MG63 (cell line): Measurements from ENCODE around the gene SHISA8. TPM values are rescaled to one million over a fixed set of nuclear protein-coding genes. Genes with fewer than 3 reads are reported as not detected.

ENCODE experiments used
- DNase-seq: peaks from one replicate; pipeline ENCODE4 v3.0.0-alpha.2; 2020
- H3K27me3 ChIP-seq: fragments of 250-450 bp; sonication (Bioruptor Pico); 2 replicates; pipeline ENCODE4 v1.5.1; 2020; ENCODE audit warnings: mild to moderate bottlenecking, moderate library complexity
- H3K36me3 ChIP-seq: fragments of 250-450 bp; sonication (Bioruptor Pico); 2 replicates; pipeline ENCODE4 v1.5.1; 2020; ENCODE audit warnings: mild to moderate bottlenecking, moderate library complexity
- H3K4me3 ChIP-seq: fragments of 250-450 bp; sonication (Bioruptor Pico); 2 replicates; pipeline ENCODE4 v1.5.1; 2020; ENCODE audit warnings: mild to moderate bottlenecking, moderate library complexity
- H3K9me3 ChIP-seq: fragments of 250-450 bp; sonication (Bioruptor Pico); 2 replicates; pipeline ENCODE4 v1.5.1; 2020; ENCODE audit warnings: mild to moderate bottlenecking, moderate library complexity
- total RNA-seq: library from RNA; depleted of rRNA; stranded (reverse); fragments of >200 nt; shearing (Covaris generic); gene quantifications from 2 replicates; pipeline ENCODE4 v1.2.3, GENCODE V29; 2014; ENCODE audit warnings: low replicate concordance

SHISA8 gene
- total RNA-seq, 1 experiment from 2014 or later: not detected

DNA sequence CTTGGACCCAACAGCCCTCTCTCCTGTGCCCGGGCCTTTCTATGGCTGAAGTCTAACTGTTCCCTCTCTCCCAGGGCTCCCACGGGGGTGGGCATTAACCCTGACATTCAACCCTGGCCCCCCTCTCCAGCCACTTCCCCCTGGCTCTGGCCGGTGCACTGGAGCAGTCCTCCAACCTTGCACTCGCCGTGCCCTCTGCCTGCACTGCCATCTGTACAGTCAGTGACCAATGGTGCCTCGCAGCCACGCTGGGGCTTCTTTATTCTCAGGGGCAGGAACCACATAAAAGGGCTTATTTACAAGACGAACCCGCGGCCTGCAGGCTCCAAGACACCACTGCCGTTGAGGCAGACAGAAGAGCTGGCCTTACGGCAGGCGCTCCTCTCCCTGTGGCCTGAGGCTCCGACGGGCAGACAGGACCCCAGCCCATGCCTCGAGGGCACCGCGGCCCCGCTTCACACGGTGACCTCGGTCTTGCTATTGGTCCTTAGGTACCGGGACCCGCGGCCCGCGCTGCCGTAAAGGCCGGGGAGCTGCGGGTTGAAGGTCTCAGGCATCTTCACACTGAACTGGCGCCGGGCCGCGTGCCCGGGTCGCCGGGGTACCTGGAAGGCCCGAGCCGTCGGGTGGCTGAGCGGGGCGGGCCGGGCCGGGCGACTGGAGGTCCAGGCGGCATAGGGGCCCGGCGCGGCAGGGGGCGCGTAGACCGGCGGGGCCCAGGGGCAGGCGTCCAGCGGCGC is 5.4 kb downstream of the SHISA8 start:
- peaks cover 7% of the 10 kb centered on the region; the same call in 1 of the 2 replicates for H3K27me3 ChIP-seq
- H3K36me3 ChIP-seq: no peaks in the 10 kb centered on the region; the same call in none of the 2 replicates
- DNase-seq: no peak
- no peaks in the 10 kb centered on the region for H3K9me3 ChIP-seq
- H3K4me3 ChIP-seq: no peak overlapping the region

- Histone ChIP-seq H3K9me3 (no peaks in the 10 kb centered on the region), H3K36me3 (no peaks in the 10 kb centered on the region; the same call in none of the 2 replicates), H3K27me3 (peaks cover 7% of the 10 kb centered on the region; the same call in 1 of the 2 replicates), H3K4me3 (no peak overlapping the region)
- no peak for DNase-seq
These were observed 6.2 kb downstream of the SHISA8 start for GRCh38 chr22:41908411-41909309.

GRCh38 chr22:41907436-41908401 is 7.2 kb downstream of the SHISA8 start:
- Histone ChIP-seq H3K4me3 (no peak overlapping the region), H3K27me3 (no peaks in the 10 kb centered on the region; the same call in 1 of the 2 replicates), H3K9me3 (no peaks in the 10 kb centered on the region), H3K36me3 (no peaks in the 10 kb centered on the region; the same call in none of the 2 replicates)
- no peak for DNase-seq

GRCh38 chr22:41906822-41907221 is 8.1 kb downstream of the SHISA8 start:
- DNase-seq: no peak
- no peaks in the 10 kb centered on the region; the same call in 1 of the 2 replicates for H3K27me3 ChIP-seq
- no peak overlapping the region for H3K4me3 ChIP-seq
- H3K36me3 ChIP-seq: no peaks in the 10 kb centered on the region; the same call in none of the 2 replicates
- H3K9me3 ChIP-seq: no peaks in the 10 kb centered on the region

- Histone ChIP-seq H3K4me3 (no peak overlapping the region), H3K9me3 (no peaks in the 10 kb centered on the region), H3K36me3 (no peaks in the 10 kb centered on the region; the same call in none of the 2 replicates), H3K27me3 (no peaks in the 10 kb centered on the region)
- DNase-seq: no peak
These were observed 9.3 kb downstream of the SHISA8 start for GRCh38 chr22:41905411-41906202.

- no peaks in the 10 kb centered on the region; the same call in none of the 2 replicates for H3K36me3 ChIP-seq
- no peak for DNase-seq
- no peaks in the 10 kb centered on the region for H3K27me3 ChIP-seq
- no peak overlapping the region for H3K4me3 ChIP-seq
- no peaks in the 10 kb centered on the region for H3K9me3 ChIP-seq
These were observed 10.1 kb downstream of the SHISA8 start for GRCh38 chr22:41904450-41905410.

DNA sequence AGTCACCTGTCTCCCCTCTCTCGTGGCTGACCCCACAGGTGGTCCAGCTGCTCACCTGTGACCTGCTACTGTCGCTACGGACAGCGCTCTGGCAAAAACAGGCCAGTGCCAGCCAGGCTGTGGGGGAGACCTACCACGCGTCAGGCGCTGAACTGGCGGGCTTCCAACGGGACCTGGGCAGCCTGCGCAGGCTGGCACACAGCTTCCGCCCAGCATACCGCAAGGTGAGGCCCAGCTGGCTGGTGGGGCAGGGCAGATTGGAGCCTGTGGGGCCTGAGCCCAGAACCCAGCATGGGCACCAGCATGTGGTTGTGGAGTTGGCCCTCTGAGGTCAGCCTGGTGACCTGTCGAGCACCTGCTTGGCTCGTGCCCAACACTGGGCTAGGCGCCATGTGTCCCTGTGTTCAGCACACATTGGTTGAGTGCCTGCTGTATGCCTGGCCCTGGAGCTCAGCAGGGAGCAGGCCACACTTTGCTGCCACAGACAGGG is 11.9 kb downstream of the SHISA8 start:
- no peak for DNase-seq
- no peaks in the 10 kb centered on the region for H3K27me3 ChIP-seq
- no peak overlapping the region for H3K4me3 ChIP-seq
- peaks cover 3% of the 10 kb centered on the region for H3K36me3 ChIP-seq
- H3K9me3 ChIP-seq: no peaks in the 10 kb centered on the region

GRCh38 chr22:41902016-41902415 is 12.9 kb downstream of the SHISA8 start:
- Histone ChIP-seq H3K36me3 (peaks cover 9% of the 10 kb centered on the region), H3K27me3 (no peaks in the 10 kb centered on the region), H3K4me3 (no peak overlapping the region), H3K9me3 (no peaks in the 10 kb centered on the region)
- no peak for DNase-seq

GRCh38 chr22:41900652-41901312 is 14.1 kb downstream of the SHISA8 start:
- no peaks in the 10 kb centered on the region for H3K27me3 ChIP-seq
- DNase-seq: no peak
- H3K36me3 ChIP-seq: peaks cover 9% of the 10 kb centered on the region
- H3K9me3 ChIP-seq: no peaks in the 10 kb centered on the region
- no peak overlapping the region for H3K4me3 ChIP-seq

DNA sequence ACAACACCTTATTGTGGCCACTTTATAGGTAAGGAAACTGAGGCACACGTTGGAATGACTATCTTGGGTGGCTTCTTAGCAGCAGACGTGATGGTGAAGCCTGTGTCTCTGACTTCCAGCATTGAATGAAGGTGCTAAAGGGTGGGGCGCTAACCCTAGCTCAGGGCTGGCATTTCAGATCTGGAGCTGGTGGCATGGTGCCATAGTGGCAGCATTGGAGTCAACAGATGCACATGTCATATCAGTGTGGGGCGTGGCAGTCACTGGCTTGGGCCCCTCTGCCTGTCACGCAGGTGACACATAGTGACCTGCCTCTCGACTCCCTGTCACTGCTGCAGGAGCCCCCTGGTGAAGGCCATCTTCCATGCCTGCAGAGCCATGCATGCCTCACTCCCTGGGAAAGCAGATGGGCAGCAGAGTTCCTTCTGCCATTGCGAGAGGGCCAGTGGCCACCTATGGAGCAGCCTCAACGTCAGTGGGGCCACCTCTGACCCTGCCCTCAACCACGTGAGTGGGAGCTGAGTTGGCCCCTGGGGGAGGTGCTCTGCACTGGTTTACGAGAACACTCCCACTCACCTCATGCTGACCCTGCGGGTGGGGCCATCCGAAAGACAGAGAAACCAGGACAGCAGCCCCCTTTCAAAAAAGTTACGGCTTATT is 14.8 kb downstream of the SHISA8 start:
- Histone ChIP-seq H3K9me3 (no peaks in the 10 kb centered on the region), H3K27me3 (no peaks in the 10 kb centered on the region), H3K4me3 (no peak overlapping the region), H3K36me3 (peaks cover 11% of the 10 kb centered on the region)
- DNase-seq: no peak

DNA sequence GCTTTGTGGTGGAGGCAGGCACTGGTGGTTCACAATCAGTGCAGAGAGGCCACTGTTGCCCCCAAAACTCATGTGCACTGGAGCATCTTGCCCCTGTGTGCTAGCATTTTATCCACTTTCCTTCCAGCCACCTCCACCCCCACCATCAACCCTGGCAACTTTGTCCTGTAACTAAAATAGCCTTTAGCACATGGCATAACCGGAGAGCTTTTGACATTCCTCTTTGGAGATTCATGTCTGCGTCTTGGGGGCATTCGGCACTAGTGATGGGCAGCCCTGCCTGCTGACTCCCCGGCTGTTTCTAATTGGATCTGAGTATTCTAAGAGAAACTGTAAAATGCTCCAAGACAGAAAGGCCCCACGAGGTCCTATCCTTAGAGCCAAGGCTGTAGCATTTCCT is 15.8 kb downstream of the SHISA8 start:
- DNase-seq: no peak
- Histone ChIP-seq H3K4me3 (no peak overlapping the region), H3K36me3 (peaks cover 11% of the 10 kb centered on the region), H3K9me3 (no peaks in the 10 kb centered on the region), H3K27me3 (no peaks in the 10 kb centered on the region)

DNA sequence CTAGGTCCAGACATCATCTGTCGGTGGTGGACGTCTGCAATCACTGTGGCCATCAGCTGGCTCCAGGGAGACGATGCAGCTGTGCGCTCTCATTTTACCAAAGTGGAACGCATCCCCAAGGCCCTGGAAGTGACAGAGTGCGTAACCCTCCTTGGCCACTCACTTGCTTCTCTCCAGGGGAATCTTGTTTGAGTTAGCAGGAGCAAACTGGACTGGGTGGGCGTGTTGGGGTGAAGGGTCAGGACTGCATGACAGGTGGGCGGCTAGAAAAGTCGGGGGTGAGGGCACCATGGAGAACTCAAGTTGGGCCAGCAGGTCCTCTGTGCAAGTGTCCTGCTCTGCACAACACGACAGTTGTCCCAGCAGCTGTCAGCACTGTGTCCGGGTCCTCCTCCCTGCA is 16.2 kb downstream of the SHISA8 start:
- no peaks in the 10 kb centered on the region for H3K27me3 ChIP-seq
- no peak for DNase-seq
- peaks cover 11% of the 10 kb centered on the region for H3K36me3 ChIP-seq
- no peaks in the 10 kb centered on the region for H3K9me3 ChIP-seq
- no peak overlapping the region for H3K4me3 ChIP-seq

DNA sequence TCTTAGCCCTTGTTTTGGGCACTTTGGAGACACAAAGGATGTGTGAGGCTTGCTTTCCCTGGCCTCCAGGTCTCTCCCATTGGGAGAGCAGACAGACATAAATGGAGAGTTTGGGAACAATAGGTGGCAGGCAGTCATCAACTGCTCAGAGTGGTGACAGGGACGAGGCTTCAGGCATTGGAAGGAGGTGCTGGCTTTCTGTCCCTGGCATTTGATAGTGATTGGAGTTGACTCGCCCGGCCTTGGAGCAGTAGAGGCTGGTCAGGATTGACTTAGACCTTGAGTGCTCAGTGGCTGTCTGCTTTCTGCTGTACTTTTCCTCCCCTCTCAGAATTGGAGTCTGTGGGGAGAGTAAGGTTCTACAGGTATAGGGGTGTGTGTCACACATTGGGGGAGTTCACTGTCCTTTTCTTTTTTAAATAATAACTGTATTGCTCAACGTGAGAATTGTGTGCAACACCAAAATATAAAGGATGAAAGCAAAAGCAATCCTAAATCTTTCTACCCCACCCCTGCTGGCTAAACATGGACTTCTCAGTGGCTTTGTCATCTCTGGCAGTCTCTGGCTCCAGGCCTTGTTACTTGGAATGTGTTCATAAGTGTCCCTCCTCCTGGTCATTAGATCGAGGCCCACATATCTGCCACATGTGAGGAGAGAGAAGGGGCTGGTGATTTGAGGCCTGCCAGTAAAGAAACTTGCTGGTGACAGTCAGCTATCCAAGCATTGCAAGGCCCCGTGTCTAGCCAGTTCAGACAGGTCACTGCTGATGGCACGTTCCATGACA is 21.1 kb downstream of the SHISA8 start:
- peaks cover 26% of the 10 kb centered on the region for H3K36me3 ChIP-seq

More for the DNA sequence above, 21.1 kb downstream of the SHISA8 start:
- DNase-seq: no peak
- no peaks in the 10 kb centered on the region for H3K9me3 ChIP-seq
- no peak overlapping the region for H3K4me3 ChIP-seq
- H3K27me3 ChIP-seq: no peaks in the 10 kb centered on the region
